Testis (tissue), 5 donors: Measurements from ENCODE around the gene UBR2. TPM values are rescaled to one million over a fixed set of nuclear protein-coding genes. Genes with fewer than 3 reads are reported as not detected.

ENCODE experiments used
- DNase-seq: peaks from one replicate; pipeline ENCODE4 v3.0.0-alpha.2; 2019
- H3K27ac ChIP-seq, 2 donors: fragments of 200-600 bp; sonication (generic); one replicate each; pipeline ENCODE4 v1.5.1; 2019
- H3K27me3 ChIP-seq: fragments of 200-600 bp; sonication (generic); one replicate; pipeline ENCODE4 v1.5.1; 2019
- H3K36me3 ChIP-seq: fragments of 200-600 bp; sonication (generic); one replicate; pipeline ENCODE4 v1.5.1; 2017; ENCODE audit warnings: low read depth; ENCODE audit errors: missing control alignments
- H3K4me1 ChIP-seq: fragments of 200-600 bp; sonication (generic); one replicate; pipeline ENCODE4 v1.5.1; 2019
- H3K4me3 ChIP-seq, 2 donors: fragments of 200-600 bp; sonication (generic); one replicate each; pipeline ENCODE4 v1.5.1; 2017 to 2019
- H3K9me3 ChIP-seq: fragments of 200-600 bp; sonication (generic); one replicate; pipeline ENCODE4 v1.5.1; 2017
- CTCF ChIP-seq, 3 experiments: fragments of 450-650 bp in 2 of 3; fragments of 200-600 bp in 1 of 3; sonication (generic) in 1 of 3; IDR thresholded peaks; one replicate each; pipeline ENCODE4 v1.5.1; 2016 to 2019; ENCODE audit warnings: antibody characterized with exemption in 3 of 3, mild to moderate bottlenecking in 2 of 3, moderate library complexity in 1 of 3
- POLR2A ChIP-seq: fragments of 450-650 bp; IDR thresholded peaks from one replicate; pipeline ENCODE4 v1.6.1; 2017; ENCODE audit warnings: antibody characterized with exemption, mild to moderate bottlenecking, moderate library complexity
- WGBS, 2 donors: methylation state at CpG; one replicate each; pipeline ENCODE4 v1.1.5; 2018; 5-methylcytosine and 5-hydroxymethylcytosine counted together
- intact Hi-C: fragments of 100-400 bp; cut with DNase I; formaldehyde crosslinking; loops from one replicate; pipeline ENCODE4 v1.15.1; 2023; ENCODE audit warnings: low total_unique reads
- long read RNA-seq, 2 donors: transcript quantifications; one replicate each; lab custom pipeline, GENCODE V29; 2026
- polyA plus RNA-seq: library from polyadenylated mRNA; stranded (reverse); fragments of 350-450 nt; fragmentation: Illumina TruSeq; extraction: RNeasy Lipid Tissue Mini Kit (QIAGEN cat#74804); gene quantifications from one replicate; pipeline ENCODE4 v1.2.3, GENCODE V29; 2014; ENCODE audit warnings: low read depth, low replicate concordance; ENCODE audit not compliant: insufficient read depth
- total RNA-seq, 2 donors: library from RNA; depleted of rRNA; stranded (reverse); fragments of >200 nt; gene quantifications; one replicate each; pipeline ENCODE4 v1.2.3, GENCODE V29; 2016

UBR2 gene
- total RNA-seq, result 10 to 100 TPM; 25.8 to 26.8 TPM
- polyA plus RNA-seq, result 11.1 TPM
- long read RNA-seq, donor 1, result 0 reads
- long read RNA-seq, donor 2, full-length matches to known transcripts, result 1 of 1 reads
- long read RNA-seq, donor 2, partial matches to known transcripts, result 0 of 1 reads
- long read RNA-seq, donor 2, other reads (novel, unspliced or antisense), result 0 of 1 reads

GRCh38 chr6:42563697-42564505 is at the start of gene UBR2:
TSS of gene UBR2 (plus strand) at chr6:42564029. CDS start at chr6:42564320, 291 bp downstream.
- H3K36me3 ChIP-seq, result no peaks in the 10 kb centered on the region
- TF ChIP-seq POLR2A (peak; percentile 84), CTCF (IDR thresholded peaks at IDR 0.05) (peak; percentile 18 to 47 (median 40))
- 0 to 1% methylated on average over 29 to 50 of the region's 50 CpGs for WGBS, 2 donors
- peak within 1 kb of the TSS; percentile 88 to 95 for H3K27ac ChIP-seq
- intact Hi-C loops, result no loop called here
- H3K4me3 ChIP-seq, result peak within 1 kb of the TSS; percentile 76 to 90
- DNase-seq, result peak; percentile 99
- H3K27me3 ChIP-seq, result no peaks in the 10 kb centered on the region
- no peaks in the 10 kb centered on the region for H3K4me1 ChIP-seq
- H3K9me3 ChIP-seq, result no peaks in the 10 kb centered on the region

DNA sequence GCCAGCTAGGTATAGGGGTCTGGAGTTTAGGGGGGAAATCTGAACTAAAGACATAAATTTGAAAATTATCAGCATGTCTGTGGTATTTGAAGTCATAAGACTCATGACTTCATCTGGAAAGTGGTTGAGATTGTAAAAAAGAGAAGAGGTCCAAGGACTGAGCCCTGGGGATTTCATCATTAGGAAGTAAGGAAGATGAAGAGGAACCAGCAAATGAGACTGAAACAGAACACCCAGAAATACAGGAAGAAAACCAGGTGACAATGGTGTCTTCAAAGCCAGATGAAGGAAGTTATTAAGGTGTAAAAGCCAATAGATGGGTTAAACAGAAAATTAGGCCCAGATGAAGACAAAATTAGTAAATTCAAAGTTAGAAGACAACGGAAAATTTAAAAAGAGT is 49.1 kb upstream of the UBR2 start:
- intact Hi-C loops, result no loop called here
- no peaks in the 10 kb centered on the region for H3K36me3 ChIP-seq
- H3K27ac ChIP-seq, result no peak overlapping the region
- H3K27me3 ChIP-seq, result no peaks in the 10 kb centered on the region
- H3K9me3 ChIP-seq, result no peaks in the 10 kb centered on the region
- no peaks in the 10 kb centered on the region for H3K4me1 ChIP-seq
- WGBS, 2 donors, result 93 to 95% methylated on average over 1 of the region's 1 CpG
- H3K4me3 ChIP-seq, result no peak overlapping the region
- DNase-seq, result no peak
- no peak for TF ChIP-seq CTCF (IDR thresholded peaks at IDR 0.05)
- TF ChIP-seq POLR2A, result no peak

- Histone ChIP-seq H3K4me1 (peaks cover 20% of the 10 kb centered on the region), H3K4me3 (no peak overlapping the region), H3K9me3 (no peaks in the 10 kb centered on the region), H3K27me3 (no peaks in the 10 kb centered on the region), H3K36me3 (no peaks in the 10 kb centered on the region), H3K27ac (peak overlapping the region in 1 of 2 donors; percentile 37)
- DNase-seq, result no peak
- intact Hi-C loops, result no loop called here
- no peak for TF ChIP-seq CTCF (IDR thresholded peaks at IDR 0.05)
- TF ChIP-seq POLR2A, result no peak
- WGBS, 2 donors, result 88 to 89% methylated on average over 2 of the region's 2 CpGs
Observed at GRCh38 chr6:42519779-42520178, 44.0 kb upstream of the UBR2 start.

DNA sequence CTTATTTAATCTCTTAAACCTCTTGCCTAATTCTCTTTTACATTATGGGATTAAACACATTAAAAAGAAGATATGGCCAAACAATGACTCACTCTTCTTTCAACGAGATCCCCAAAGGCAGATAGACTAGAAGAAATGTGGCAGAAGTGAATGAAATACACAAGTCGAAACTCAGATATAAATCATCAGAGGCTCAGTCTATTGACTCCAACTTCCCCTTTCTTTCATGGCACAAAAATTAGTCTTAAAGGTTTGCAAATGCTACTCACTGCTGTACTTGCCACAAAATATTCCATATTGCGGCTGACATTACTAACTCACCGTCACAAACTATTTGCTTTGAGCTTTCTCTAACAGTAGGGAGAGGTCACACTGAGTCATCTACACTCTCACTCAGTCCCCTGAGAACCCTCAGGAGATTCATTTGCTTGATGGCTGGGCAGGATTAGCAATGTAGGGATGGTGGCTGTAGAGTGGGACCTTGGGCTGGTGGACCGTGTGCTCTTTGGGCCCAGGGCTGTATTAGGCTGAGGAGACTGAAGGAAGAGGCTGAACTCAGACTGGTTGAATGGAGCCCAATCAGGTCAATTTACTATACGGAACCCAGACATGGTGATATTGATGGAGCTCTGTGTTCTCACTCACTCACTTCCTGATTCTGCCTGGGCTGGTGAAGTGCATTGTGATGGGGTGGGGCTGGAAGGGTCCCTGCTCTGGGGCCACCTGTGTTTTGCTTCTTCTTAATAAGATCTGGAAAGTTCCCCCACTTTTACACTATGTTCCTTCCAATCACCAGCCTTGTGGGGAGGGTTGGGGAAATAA is 42.8 kb upstream of the UBR2 start:
- H3K36me3 ChIP-seq, result no peaks in the 10 kb centered on the region
- WGBS, 2 donors, result 71 to 75% methylated on average over 6 of the region's 6 CpGs
- H3K27me3 ChIP-seq, result no peaks in the 10 kb centered on the region
- H3K9me3 ChIP-seq, result no peaks in the 10 kb centered on the region
- peaks cover 20% of the 10 kb centered on the region for H3K4me1 ChIP-seq
- DNase-seq, result no peak
- intact Hi-C loops, result no loop called here
- peak overlapping the region; percentile 44 to 55 for H3K27ac ChIP-seq
- no peak overlapping the region for H3K4me3 ChIP-seq
- no peak for TF ChIP-seq POLR2A
- TF ChIP-seq CTCF (IDR thresholded peaks at IDR 0.05), result no peak
